ENCODE measurements around the gene ACTL8.

ACTL8 gene

GRCh38 chr1:17875882-17876280 is 120.7 kb downstream of the ACTL8 start:
- DNase-seq (ENCODE audit: low read depth in 2 of 2), result no peak

All from stimulated activated CD8-positive, alpha-beta memory T cell treated with anti-CD3 and anti-CD28 coated beads, Interleukin-2, amount 100 ng/mL, for 48 hours (primary cell).